Endodermal cell (in vitro differentiated cells): ENCODE results near the gene TTBK1. TPM values are rescaled to one million over a fixed set of nuclear protein-coding genes. Genes with fewer than 3 reads are reported as not detected.

Source experiments
- DNase-seq: peaks from one replicate; pipeline ENCODE4 v3.0.0-alpha.2; 2017
- H3K27ac ChIP-seq: 2 replicates; pipeline ENCODE4 v1.5.1; 2013; ENCODE audit warnings: mild to moderate bottlenecking, low read depth, low read length, moderate library complexity
- H3K27me3 ChIP-seq: 2 replicates; pipeline ENCODE4 v1.6.1; 2013; ENCODE audit warnings: mild to moderate bottlenecking, low read length, moderate library complexity; ENCODE audit not compliant: insufficient read depth, control insufficient read depth, poor library complexity, severe bottlenecking
- H3K36me3 ChIP-seq: 2 replicates; pipeline ENCODE4 v1.7.0; 2013; ENCODE audit warnings: mild to moderate bottlenecking, low read length, moderate library complexity; ENCODE audit not compliant: control insufficient read depth, insufficient read depth
- H3K4me1 ChIP-seq: one replicate; pipeline ENCODE4 v1.7.0; 2013; ENCODE audit warnings: low read length; ENCODE audit not compliant: control insufficient read depth, insufficient read depth
- H3K4me3 ChIP-seq: 2 replicates; pipeline ENCODE4 v1.5.1; 2013; ENCODE audit warnings: mild to moderate bottlenecking, low read length, moderate library complexity
- H3K9ac ChIP-seq: 2 replicates; pipeline ENCODE4 v1.6.1; 2013; ENCODE audit warnings: mild to moderate bottlenecking, low read length, moderate library complexity; ENCODE audit not compliant: poor library complexity, severe bottlenecking; ENCODE audit errors: extremely low read depth
- H3K9me3 ChIP-seq: 2 replicates; pipeline ENCODE4 v1.6.1; 2013; ENCODE audit warnings: mild to moderate bottlenecking, low read length, moderate library complexity; ENCODE audit not compliant: control insufficient read depth
- H3K27ac Mint-ChIP-seq: 2 replicates; pipeline ENCODE4 v1.8.0; 2020; ENCODE audit warnings: mixed read lengths
- H3K27me3 Mint-ChIP-seq: 2 replicates; pipeline ENCODE4 v1.8.0; 2021; ENCODE audit warnings: mild to moderate bottlenecking, mixed read lengths; ENCODE audit not compliant: insufficient read depth
- H3K36me3 Mint-ChIP-seq: 2 replicates; pipeline ENCODE4 v1.8.0; 2020; ENCODE audit warnings: low read depth, mixed read lengths
- H3K4me1 Mint-ChIP-seq: 2 replicates; pipeline ENCODE4 v1.8.0; 2020; ENCODE audit warnings: mixed read lengths
- H3K4me3 Mint-ChIP-seq: 2 replicates; pipeline ENCODE4 v1.8.0; 2020; ENCODE audit warnings: mild to moderate bottlenecking, moderate library complexity, mixed read lengths
- H3K9me3 Mint-ChIP-seq: 2 replicates; pipeline ENCODE4 v1.8.0; 2020; ENCODE audit warnings: mild to moderate bottlenecking, mixed read lengths
- CTCF ChIP-seq: fragments of 200-600 bp; sonication (generic); conservative IDR thresholded peaks from 2 replicates; pipeline ENCODE4 v1.5.0; 2021; ENCODE audit warnings: antibody characterized with exemption, mild to moderate bottlenecking
- WGBS, 2 experiments: methylation state at CpG; one replicate each; pipeline versions ENCODE4 v1.1.5 to v1.1.7; 2013; ENCODE audit warnings: missing lambda C conversion rate in 2 of 2, mixed read lengths in 1 of 2; ENCODE audit not compliant: insufficient coverage in 1 of 2, insufficient read length in 1 of 2; 5-methylcytosine and 5-hydroxymethylcytosine counted together
- total RNA-seq, 2 donors: library from RNA; stranded (reverse); fragmentation: NEBNext Ultra II Directional in 1 of 2; extraction: Animal tissue kit (Norgen Biotek cat#: 25700) in 1 of 2; gene quantifications; 2 replicates in 1 of 2; 3 replicates in 1 of 2; pipeline ENCODE4 v1.2.1, GENCODE V29; 2021

The TTBK1 gene
- total RNA-seq, 2 donors from 2014 or later, result 0.62 TPM

GRCh38 chr6:43286980-43287716 lies 43.9 kb downstream of the TTBK1 start:
- no peaks in the 10 kb centered on the region for H3K36me3 ChIP-seq
- peak; percentile 77 for TF ChIP-seq CTCF
- H3K27ac Mint-ChIP-seq, result no peak overlapping the region
- H3K9me3 Mint-ChIP-seq, result no peaks in the 10 kb centered on the region
- H3K9me3 ChIP-seq, result no peaks in the 10 kb centered on the region
- peaks cover 17% of the 10 kb centered on the region for H3K27me3 Mint-ChIP-seq
- H3K4me3 ChIP-seq, result no peak overlapping the region
- no peaks in the 10 kb centered on the region for H3K27me3 ChIP-seq
- H3K4me3 Mint-ChIP-seq, result no peak overlapping the region
- H3K9ac ChIP-seq, result no peak overlapping the region
- H3K4me1 ChIP-seq, result no peaks in the 10 kb centered on the region
- WGBS, 2 experiments, result 65 to 76% methylated on average over 3 to 10 of the region's 10 CpGs
- no peak overlapping the region for H3K27ac ChIP-seq
- peaks cover 17% of the 10 kb centered on the region for H3K4me1 Mint-ChIP-seq
- no peaks in the 10 kb centered on the region for H3K36me3 Mint-ChIP-seq
- peak; percentile 82 for DNase-seq

GRCh38 chr6:43287717-43288679 lies 44.7 kb downstream of the TTBK1 start:
- no peak for DNase-seq
- Histone ChIP-seq H3K9me3 (no peaks in the 10 kb centered on the region), H3K27me3 (no peaks in the 10 kb centered on the region), H3K36me3 (no peaks in the 10 kb centered on the region), H3K4me3 (no peak overlapping the region), H3K4me1 (no peaks in the 10 kb centered on the region), H3K27ac (no peak overlapping the region), H3K9ac (no peak overlapping the region)
- no peak for TF ChIP-seq CTCF
- WGBS, 2 experiments, result 77 to 100% methylated on average over 2 to 7 of the region's 7 CpGs
- no peaks in the 10 kb centered on the region for H3K36me3 Mint-ChIP-seq
- H3K27me3 Mint-ChIP-seq, result peaks cover 12% of the 10 kb centered on the region
- H3K4me3 Mint-ChIP-seq, result no peak overlapping the region
- H3K4me1 Mint-ChIP-seq, result peaks cover 17% of the 10 kb centered on the region
- H3K27ac Mint-ChIP-seq, result no peak overlapping the region
- H3K9me3 Mint-ChIP-seq, result no peaks in the 10 kb centered on the region

- no peak overlapping the region for H3K27ac ChIP-seq
- no peak overlapping the region for H3K9ac ChIP-seq
- Mint-ChIP-seq H3K4me3 (no peak overlapping the region), H3K9me3 (no peaks in the 10 kb centered on the region), H3K27me3 (peaks cover 10% of the 10 kb centered on the region), H3K36me3 (no peaks in the 10 kb centered on the region), H3K27ac (no peak overlapping the region), H3K4me1 (peaks cover 16% of the 10 kb centered on the region)
- H3K9me3 ChIP-seq, result no peaks in the 10 kb centered on the region
- H3K4me3 ChIP-seq, result no peak overlapping the region
- H3K4me1 ChIP-seq, result no peaks in the 10 kb centered on the region
- no peak for DNase-seq
- no peak for TF ChIP-seq CTCF
- 82 to 83% methylated on average over 3 of the region's 3 CpGs for WGBS, 2 experiments
- no peaks in the 10 kb centered on the region for H3K36me3 ChIP-seq
- H3K27me3 ChIP-seq, result no peaks in the 10 kb centered on the region
These were observed 47.1 kb downstream of the TTBK1 start for GRCh38 chr6:43290339-43290904.
